Progenitor cell of endocrine pancreas (in vitro differentiated cells): ENCODE results near the gene KRT8. TPM values are rescaled to one million over a fixed set of nuclear protein-coding genes. Genes with fewer than 3 reads are reported as not detected.

Experiments used
- DNase-seq: peaks from one replicate; pipeline ENCODE4 v3.0.0; 2021; ENCODE audit warnings: low spot score; ENCODE audit not compliant: unreplicated experiment
- H3K27ac Mint-ChIP-seq: 2 replicates; pipeline ENCODE4 v1.8.0; 2021; ENCODE audit warnings: mild to moderate bottlenecking, moderate library complexity, mixed read lengths
- H3K27me3 Mint-ChIP-seq: 2 replicates; pipeline ENCODE4 v1.8.0; 2021; ENCODE audit warnings: mixed read lengths
- H3K36me3 Mint-ChIP-seq: 2 replicates; pipeline ENCODE4 v1.8.0; 2022; ENCODE audit warnings: mixed read lengths; ENCODE audit not compliant: insufficient read depth
- H3K4me1 Mint-ChIP-seq: 2 replicates; pipeline ENCODE4 v1.8.0; 2021; ENCODE audit warnings: low read depth, mixed read lengths
- H3K4me3 Mint-ChIP-seq: 2 replicates; pipeline ENCODE4 v1.8.0; 2021; ENCODE audit warnings: low read depth, mild to moderate bottlenecking, moderate library complexity, mixed read lengths
- H3K9me3 Mint-ChIP-seq: 2 replicates; pipeline ENCODE4 v1.8.0; 2021; ENCODE audit warnings: low read depth, mixed read lengths
- total RNA-seq: library from RNA; stranded (reverse); gene quantifications from 2 replicates; pipeline ENCODE4 v1.2.1, GENCODE V29; 2021
- TF ChIP-seq, protein P1 (sequence below): fragments of 200-600 bp; sonication (generic); IDR thresholded peaks from one replicate; pipeline ENCODE4 v1.5.0; 2021; ENCODE audit warnings: antibody characterized with exemption, mild to moderate bottlenecking; ENCODE audit not compliant: unreplicated experiment

Gene KRT8
- total RNA-seq, 1 donor from 2014 or later = 1,180 TPM

DNA sequence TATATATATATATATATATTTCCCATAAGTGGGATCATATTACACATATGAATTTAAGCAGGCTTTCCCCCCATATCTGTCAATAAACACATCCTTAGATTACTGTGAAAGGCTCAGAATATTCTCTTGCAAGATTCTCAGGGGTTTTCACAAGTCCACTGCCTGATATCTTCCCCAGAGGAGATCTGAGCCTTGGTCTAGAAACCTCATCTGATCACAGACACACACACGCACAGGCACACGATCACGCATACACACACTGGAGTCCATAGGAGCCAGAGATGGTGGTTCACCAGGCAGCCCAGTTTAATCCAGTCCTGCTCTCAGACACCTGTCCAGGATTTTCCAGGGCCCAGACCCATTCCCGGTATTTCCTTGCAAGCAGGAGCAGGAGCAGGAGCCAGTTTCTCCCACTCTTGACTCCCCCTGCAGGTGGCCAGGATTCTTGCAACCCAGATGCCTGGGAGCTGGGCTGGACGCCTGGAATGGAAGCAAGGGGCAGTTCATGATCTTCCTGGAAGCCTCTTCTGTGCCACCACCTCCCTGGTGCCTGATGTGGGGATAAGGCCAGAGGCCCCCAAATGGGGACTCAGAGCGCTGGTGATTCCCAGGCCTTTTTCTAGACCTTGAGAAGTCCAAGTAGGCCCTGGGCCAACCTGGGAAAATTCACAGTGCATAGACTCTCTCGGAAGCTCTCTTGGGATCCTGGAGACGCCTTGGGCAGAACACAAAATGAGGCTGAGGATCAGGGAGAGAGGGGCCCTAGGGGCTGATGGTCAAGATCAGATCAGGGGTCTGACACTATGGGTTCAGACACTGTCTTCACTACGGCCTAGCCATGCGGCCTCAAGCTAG, 39.6 kb downstream of the KRT8 start:
- no peaks in the 10 kb centered on the region for H3K4me1 Mint-ChIP-seq

DNA sequence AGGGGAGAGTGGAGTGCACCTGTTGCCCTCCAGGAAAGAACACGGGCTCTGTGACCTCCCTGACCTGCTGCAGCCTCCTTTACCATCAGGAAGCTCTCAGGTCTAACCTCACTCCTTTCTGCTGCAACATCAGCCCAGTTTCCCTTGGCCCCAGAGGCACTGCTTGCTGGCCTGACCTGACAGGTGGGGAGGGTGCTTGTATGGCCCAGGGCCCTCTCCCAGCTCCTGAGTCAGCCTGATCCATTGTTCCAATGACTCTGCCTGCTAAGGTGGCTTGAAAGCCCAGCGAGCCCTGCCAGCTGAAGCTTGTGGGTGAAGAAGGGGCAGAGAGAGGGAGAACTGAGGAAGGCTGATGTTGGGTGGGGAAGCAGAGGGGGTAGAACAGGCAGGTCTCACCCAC, 42.9 kb downstream of the KRT8 start:
- Mint-ChIP-seq H3K27me3 (peaks cover 3% of the 10 kb centered on the region), H3K9me3 (no peaks in the 10 kb centered on the region), H3K36me3 (no peaks in the 10 kb centered on the region), H3K4me1 (no peaks in the 10 kb centered on the region), H3K27ac (peak overlapping the region; percentile 50), H3K4me3 (no peak overlapping the region)
- no peak for DNase-seq
- TF ChIP-seq, protein P1, sequence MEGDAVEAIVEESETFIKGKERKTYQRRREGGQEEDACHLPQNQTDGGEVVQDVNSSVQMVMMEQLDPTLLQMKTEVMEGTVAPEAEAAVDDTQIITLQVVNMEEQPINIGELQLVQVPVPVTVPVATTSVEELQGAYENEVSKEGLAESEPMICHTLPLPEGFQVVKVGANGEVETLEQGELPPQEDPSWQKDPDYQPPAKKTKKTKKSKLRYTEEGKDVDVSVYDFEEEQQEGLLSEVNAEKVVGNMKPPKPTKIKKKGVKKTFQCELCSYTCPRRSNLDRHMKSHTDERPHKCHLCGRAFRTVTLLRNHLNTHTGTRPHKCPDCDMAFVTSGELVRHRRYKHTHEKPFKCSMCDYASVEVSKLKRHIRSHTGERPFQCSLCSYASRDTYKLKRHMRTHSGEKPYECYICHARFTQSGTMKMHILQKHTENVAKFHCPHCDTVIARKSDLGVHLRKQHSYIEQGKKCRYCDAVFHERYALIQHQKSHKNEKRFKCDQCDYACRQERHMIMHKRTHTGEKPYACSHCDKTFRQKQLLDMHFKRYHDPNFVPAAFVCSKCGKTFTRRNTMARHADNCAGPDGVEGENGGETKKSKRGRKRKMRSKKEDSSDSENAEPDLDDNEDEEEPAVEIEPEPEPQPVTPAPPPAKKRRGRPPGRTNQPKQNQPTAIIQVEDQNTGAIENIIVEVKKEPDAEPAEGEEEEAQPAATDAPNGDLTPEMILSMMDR = no peak

More for the DNA sequence above, 39.6 kb downstream of the KRT8 start:
- H3K9me3 Mint-ChIP-seq = no peaks in the 10 kb centered on the region
- H3K27ac Mint-ChIP-seq = no peak overlapping the region
- H3K4me3 Mint-ChIP-seq = no peak overlapping the region
- H3K27me3 Mint-ChIP-seq = peaks cover 8% of the 10 kb centered on the region
- no peaks in the 10 kb centered on the region for H3K36me3 Mint-ChIP-seq
- peak; percentile 75 for DNase-seq
- TF ChIP-seq, protein P1 = peak; percentile 88

- Mint-ChIP-seq H3K27me3 (peaks cover 5% of the 10 kb centered on the region), H3K36me3 (no peaks in the 10 kb centered on the region), H3K9me3 (no peaks in the 10 kb centered on the region), H3K4me3 (no peak overlapping the region), H3K27ac (no peak overlapping the region), H3K4me1 (no peaks in the 10 kb centered on the region)
- TF ChIP-seq, protein P1 = no peak
- no peak for DNase-seq
Measured at GRCh38 chr12:52861511-52861910, 43.4 kb downstream of the KRT8 start.

DNA sequence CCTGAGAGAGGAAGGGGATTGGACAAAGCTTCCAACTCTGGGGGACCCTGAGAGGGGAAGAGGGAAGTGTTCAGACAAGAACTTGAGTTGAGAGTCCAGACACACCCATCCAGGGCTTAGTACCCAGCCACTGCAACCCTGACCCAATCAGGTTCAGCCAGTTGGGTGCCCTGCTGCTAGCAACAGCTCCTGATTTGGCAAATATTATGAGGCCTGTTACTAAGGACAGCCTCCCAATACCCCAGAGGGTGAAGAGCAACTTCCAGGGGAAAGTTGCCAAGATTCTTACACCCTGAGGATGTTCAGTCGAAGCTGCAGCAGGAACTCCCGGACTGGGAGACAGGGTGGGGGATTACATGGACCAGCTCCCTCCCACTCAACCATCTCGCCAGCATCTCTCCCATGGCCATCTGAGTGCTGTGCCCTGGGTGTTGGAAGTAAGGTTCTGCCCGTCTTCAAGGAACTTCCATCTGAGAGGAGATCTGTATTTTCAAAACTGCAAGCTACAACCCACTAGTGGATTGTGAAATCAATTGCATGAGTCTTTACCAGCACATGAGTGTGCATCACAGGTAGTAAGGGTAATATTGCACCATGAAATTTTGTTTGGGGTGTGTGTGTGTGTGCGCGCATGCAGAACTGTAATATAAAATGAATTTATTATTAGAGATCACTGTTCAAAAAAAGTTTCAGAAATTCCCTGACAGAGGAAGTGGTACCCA, 44.6 kb downstream of the KRT8 start:
- no peaks in the 10 kb centered on the region for H3K36me3 Mint-ChIP-seq
- TF ChIP-seq, protein P1 = no peak
- peaks cover 5% of the 10 kb centered on the region for H3K9me3 Mint-ChIP-seq
- no peak overlapping the region for H3K4me3 Mint-ChIP-seq
- DNase-seq = no peak
- H3K27me3 Mint-ChIP-seq = peaks cover 5% of the 10 kb centered on the region
- peak overlapping the region; percentile 23 for H3K27ac Mint-ChIP-seq
- H3K4me1 Mint-ChIP-seq = no peaks in the 10 kb centered on the region

DNA sequence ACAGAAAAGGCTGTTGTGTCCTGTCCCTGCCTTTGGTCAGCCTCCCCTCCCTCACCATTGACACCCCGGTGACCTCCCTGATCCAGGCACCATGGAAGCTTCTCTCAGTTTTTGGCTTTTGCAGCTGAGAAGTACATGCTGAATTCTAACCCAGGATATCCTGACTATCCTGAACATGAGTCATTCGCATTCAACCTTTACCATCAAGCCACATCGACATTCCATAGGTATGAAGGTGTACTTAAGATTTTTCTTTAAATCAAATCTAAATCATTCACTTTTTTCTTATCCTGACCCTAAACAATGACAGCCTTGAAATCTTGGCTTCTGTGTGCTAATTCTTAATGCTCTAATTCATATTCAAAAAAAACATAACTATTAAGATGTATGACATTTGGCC, 47.4 kb downstream of the KRT8 start:
- H3K4me1 Mint-ChIP-seq = no peaks in the 10 kb centered on the region
- H3K27ac Mint-ChIP-seq = no peak overlapping the region
- H3K36me3 Mint-ChIP-seq = no peaks in the 10 kb centered on the region
- H3K4me3 Mint-ChIP-seq = no peak overlapping the region
- peaks cover 6% of the 10 kb centered on the region for H3K9me3 Mint-ChIP-seq
- TF ChIP-seq, protein P1 = no peak
- no peak for DNase-seq
- peaks cover 18% of the 10 kb centered on the region for H3K27me3 Mint-ChIP-seq
